Bone marrow (tissue), 2 donors: Measurements from ENCODE around the gene CCBE1.

ENCODE experiments used
- DNase-seq, 2 donors: peaks; one replicate each; lab custom pipeline; 2025; lab: John Stamatoyannopoulos, UW

Gene CCBE1

GRCh38 chr18:59492756-59493421 lies 204.3 kb downstream of the CCBE1 start:
- DNase-seq: no peak

- DNase-seq: no peak
These were observed 208.3 kb downstream of the CCBE1 start for GRCh38 chr18:59488899-59489298.

DNA sequence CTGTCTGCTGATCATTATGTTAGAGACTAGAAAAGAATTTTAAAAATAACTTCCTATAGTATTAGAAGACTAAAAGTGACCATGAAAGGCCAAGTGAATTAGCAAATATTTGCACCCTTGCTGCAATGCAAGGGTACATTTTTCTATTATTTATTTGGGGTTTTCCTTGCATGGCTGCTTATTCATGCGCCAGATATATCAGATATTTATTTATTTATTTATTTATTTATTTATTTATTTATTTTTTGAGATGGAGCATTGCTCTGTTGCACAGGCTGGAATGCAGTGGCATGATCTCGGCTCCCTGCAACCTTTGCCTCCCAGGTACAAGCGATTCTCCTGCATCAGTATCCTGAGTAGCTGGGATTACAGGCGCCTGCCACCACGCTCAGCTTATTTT lies 211.8 kb downstream of the CCBE1 start:
- DNase-seq: no peak

DNA sequence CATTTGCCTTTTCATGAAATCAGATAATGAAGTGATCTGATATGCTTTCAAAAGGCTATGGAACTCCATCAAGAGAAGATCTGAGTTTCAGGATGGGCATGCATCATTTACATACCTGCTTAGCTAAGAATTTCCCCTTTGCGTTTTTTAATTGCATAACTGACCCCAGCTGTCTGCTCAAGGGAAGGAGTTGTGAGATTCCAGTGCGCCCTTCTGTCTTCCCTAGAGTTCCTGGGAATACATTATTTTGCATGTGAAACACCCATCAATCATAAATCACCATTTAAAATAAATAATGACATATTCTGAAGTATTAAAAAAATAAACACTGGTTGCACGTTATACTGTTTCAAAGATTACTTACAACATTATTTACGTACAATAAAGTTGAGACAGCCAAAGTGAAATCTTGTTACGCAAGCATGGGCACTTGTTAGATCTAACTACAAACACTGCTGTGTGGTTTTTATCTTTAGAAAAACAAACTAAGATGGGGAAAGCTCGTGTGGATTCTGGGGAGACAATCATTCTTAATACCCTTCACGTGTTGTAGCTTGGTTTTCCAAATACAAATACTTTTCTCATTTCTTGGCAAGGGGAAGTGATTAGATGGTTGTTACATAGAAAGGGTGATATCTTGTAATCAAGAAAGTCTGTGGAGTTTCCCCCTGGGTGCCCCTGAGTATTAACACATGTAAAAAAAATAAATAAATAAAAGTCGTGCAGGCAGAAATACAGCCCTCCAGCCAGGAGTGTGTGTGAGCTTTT lies 212.5 kb downstream of the CCBE1 start:
- no peak for DNase-seq

- no peak for DNase-seq
These were observed 213.1 kb downstream of the CCBE1 start for GRCh38 chr18:59484131-59484530.

DNA sequence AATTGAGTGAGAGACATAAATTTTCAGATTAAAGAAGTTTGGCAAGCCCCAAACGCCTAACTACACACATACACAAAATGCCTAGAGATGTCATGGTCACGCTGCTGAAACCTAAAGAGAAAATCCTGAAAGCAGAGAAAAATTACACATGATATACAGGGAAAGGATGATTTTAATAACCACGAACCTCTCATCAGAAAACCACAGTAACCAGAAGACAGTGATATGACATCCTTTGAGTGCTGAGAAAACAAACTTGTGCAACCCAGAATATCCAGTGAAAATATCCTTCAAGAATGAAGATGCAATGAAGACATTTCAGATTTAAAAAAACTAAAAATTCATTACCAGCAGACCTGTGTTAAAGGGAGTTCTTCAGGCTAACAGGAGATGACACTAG lies 215.8 kb downstream of the CCBE1 start:
- no peak for DNase-seq

DNA sequence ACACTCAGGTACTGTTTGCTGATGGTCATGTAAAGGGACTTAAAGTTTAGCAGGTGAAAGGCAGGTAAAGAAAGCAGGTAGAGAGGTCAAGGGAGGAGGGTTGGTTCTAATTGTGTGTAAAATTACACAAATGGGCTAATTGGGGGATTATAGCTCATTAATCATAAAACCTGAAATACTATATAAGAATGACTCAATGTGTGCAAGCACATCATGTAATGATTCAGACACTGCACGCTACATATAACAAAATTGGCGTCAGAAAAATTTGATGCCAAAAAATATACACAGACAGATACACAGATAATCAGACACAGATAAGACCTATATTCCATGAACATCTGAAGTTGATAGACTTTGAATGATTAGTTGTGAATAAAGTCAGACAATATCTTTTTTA lies 217.4 kb downstream of the CCBE1 start:
- no peak for DNase-seq

GRCh38 chr18:59478591-59478990 lies 218.6 kb downstream of the CCBE1 start:
- DNase-seq: no peak

- no peak for DNase-seq
These were observed 219.4 kb downstream of the CCBE1 start for GRCh38 chr18:59477849-59478248.

DNA sequence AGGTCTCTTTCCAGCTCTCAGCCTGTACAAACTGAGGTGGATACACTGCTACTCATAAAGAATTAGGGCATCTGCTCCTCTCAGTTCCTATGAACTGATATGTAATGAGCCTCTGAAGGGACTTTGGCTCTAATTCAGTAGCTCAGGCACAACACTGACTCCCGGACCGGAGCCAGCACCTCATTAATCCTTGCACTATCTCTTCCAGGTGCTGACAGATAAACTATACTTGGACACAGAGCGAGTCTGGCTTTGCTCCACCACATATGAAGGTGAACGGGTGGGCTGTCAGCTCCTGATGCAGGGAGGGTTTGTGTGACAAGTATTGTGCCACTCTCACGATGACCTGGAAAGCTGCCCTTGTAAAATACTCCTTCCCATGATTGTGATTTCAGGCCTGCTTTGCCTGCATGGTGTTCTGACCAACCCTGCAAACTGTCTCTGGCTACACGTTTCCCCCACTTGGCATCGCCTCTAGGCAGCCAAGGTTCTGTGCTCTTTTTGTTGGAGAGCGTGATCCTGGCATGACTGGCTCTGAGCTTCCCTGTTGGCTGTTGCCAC lies 226.6 kb downstream of the CCBE1 start:
- no peak for DNase-seq

- DNase-seq: no peak
These were observed 227.6 kb downstream of the CCBE1 start for GRCh38 chr18:59469463-59470180.

DNA sequence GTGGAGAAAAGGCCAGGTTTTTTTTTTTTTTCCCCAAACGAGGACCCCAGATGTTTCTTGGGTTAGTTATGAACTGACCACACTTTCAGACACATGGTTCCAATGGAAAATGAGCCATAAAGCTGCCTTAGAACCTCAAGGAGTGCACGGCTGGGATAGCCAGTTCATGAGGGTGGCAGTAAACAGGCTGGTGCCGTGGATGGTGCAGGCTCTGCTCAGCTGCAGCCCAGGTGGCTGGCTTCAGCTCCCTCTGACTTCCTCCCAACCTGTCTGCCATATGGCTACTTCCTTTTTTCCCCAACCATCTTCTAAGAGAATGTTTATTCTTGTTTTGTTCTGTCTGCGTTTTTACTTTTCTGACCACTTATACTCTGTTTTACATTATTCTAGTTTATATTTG lies 228.4 kb downstream of the CCBE1 start:
- DNase-seq: no peak

- no peak for DNase-seq
These were observed 229.7 kb downstream of the CCBE1 start for GRCh38 chr18:59467497-59467896.

DNA sequence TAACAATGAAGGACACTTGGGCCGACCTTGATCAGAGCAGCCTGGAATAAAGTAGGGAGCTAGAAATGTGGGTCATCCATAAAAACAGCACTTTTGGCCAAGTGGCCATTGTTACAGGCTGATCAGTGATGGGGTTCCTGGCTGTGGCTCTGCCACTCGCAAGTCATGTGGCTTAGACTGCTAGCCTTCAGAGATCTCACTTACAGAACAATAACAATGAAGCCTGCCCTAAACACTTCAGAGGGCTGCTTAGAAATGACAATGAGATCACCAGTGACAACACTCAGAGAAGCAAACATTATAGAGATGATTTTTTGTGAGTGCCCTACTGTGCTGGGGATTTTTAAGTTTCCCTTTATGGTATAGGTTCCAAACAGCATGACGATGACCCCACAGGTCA lies 230.2 kb downstream of the CCBE1 start:
- DNase-seq: no peak

DNA sequence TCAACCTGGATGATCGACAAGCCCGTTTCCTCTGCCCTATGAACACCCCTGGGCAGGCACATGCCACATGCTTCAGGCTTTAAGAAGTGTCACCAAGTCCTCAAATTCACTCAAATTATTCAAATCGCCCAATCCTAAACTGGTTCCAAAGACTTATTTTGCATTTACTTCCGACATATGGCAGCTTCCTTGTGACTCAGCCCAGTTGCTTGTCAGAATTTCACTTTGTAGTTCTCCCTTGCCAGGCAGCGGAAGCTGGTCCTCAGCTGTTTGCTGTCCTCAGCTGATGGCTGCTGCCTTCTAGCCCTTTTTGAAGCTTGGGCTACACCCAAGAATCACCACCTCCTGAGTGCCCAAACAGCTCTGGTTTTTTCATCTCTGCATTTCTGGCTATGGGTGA lies 232.7 kb downstream of the CCBE1 start:
- no peak for DNase-seq

- DNase-seq: no peak
These were observed 236.1 kb downstream of the CCBE1 start for GRCh38 chr18:59461171-59461570.

GRCh38 chr18:59460072-59460420 lies 237.2 kb downstream of the CCBE1 start:
- DNase-seq: no peak

DNA sequence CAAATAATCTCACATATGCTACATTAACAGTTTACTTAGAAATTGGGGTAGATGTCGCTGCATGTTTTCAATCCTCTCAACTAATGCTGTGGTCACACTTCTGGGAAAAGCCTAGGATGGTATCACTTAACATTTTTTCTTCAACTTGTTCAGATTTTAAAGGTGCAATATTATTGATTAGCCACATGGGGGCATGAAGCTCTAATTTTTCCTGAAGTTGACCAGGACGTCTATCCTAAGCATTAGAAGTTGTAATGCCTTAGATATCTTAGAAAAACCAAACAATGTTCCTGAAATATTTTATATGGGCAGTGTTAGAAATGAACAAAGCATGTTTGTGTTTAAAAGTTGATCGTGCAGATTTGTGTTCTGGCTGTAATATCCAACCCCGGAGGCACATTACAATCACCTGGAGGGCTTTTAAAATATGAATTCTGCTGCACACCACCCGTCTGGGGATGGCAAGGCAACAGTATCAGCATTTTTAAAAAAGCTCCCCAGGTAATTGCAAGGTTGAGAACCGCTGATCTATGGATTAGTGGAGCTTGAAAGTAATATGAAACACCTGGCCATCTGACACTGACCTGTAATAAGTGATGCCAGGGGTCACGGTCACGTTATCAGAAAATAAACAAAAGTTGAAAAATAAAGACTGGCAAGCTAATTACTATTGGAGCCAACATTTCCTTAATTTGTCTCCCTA lies 237.7 kb downstream of the CCBE1 start:
- DNase-seq: no peak

GRCh38 chr18:59458575-59458974 lies 238.6 kb downstream of the CCBE1 start:
- no peak for DNase-seq

GRCh38 chr18:59456657-59457056 lies 240.6 kb downstream of the CCBE1 start:
- no peak for DNase-seq

DNA sequence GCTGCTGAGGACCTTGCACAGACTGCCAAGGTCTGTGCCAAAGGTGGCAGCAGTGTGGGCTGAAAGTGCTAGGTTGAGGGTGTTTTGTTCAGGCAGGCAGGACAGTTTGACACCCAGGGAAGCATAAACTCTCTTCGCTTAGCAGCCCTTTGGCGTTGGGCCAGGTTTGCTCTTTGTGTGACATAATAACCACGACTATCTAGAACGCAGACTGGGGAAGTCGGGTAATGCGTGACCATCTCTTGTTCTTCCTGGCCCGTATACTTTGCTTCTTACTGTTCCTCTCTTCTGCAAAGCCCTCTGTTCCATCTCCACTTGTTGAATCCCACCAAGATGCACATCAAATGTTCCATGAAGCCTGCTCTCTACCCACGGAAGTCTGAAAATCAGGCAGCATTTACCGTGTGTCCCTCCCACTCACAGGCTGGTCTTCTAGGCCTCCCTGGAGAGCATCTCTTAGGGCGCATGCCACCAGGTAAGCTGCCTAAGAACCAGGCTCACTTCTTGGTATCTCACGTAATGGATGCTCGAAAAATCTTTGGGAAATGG lies 241.4 kb downstream of the CCBE1 start:
- DNase-seq: no peak
